Stimulated activated CD8-positive, alpha-beta memory T cell treated with anti-CD3 and anti-CD28 coated beads, Interleukin-7, amount 100 ng/mL, for 48 hours (primary cell): ENCODE measurements around the gene ERI3.
A peak's percentile ranks its signal among the peaks of the same experiment; 100 is the strongest.
"Not testable (repeated sequence)": the region's sequence is repeated elsewhere in the genome, so short reads cannot be mapped to it uniquely, and the experiment has no call there.

Experiments used
- DNase-seq, 2 donors: peaks; one replicate each; pipeline ENCODE4 v3.0.0-alpha.2; 2020; ENCODE audit warnings: low read depth in 1 of 2; ENCODE audit errors: extremely low read depth in 1 of 2

The ERI3 gene

DNA sequence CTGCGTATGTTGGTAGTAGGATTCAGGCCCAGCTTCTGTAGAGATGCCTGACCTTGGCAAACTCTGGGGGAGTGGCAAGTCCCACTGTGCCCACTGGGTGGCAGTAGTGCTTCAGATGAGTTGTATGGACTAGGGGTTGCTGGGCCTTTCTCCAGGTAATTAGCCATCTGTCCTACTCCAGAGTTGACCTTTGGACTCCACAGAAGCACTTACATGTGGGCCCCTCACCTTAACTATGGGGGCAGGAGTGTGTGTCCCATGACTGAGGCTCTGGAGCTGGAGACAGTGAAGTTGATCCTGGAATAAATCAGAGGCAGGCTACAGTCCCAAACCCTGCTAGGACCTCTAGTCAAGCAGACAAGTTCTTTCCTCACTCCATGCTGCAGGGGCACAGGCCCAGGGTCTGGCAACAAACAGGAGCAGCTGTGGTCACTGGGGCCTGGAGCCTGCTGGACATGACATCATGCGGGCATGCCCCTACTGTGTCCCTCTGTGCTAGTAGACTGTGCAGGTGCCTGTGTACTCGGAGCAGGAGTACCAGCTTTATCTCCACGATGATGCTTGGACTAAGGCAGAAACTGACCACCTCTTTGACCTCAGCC is 137.1 kb downstream of the ERI3 start:
- DNase-seq = peak in 1 of 2 donors; percentile 62

- peak; percentile 66 to 75 for DNase-seq
Measured at GRCh38 chr1:44213222-44214112, 141.6 kb downstream of the ERI3 start, which contains the start of gene DMAP1. Gene DMAP1 (plus strand): TSS chr1:44213471. CDS start chr1:44213754, 283 bp downstream.

DNA sequence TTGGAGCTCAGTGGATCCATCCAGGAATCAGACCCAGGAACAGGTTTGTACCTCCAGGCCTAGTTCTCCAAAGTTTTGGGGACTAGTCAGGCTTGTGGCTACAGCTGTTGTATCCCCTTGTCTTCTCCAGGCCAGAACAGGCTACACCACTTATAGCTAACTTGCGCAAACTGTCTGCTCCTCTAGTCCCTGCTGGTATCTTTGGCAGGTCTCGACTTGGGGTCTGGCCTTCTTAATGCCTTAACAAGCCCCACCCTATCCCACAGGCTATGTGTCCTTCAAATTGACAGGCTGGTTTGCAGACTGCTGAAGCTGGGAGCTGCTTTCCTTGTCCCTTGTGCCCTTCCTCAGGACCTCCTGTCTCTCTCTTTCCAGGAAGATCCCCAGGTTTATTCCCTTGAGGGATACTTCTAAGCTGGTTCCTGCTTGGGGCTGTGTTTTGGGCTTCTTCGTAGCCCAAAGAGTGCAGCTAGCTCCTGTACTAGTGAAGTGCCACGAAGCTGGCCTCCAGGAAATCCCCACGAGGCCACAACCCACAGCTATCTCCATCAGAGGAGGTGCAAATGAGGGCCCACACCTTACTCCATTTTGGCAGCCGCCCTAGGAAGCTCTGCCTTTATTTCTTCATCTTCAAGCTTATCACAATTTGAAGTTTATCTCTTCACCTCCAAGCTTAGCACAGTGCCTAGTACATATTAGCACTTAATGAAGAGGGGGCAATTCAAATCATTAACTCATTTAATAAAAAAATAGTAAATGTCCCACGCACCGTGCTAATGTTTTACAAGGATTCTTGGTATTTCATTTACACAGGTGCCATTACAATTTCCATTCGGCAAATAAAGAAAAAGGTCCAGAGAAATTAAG is 142.5 kb downstream of the ERI3 start:
- DNase-seq = peak in 1 of 2 donors; percentile 34

GRCh38 chr1:44210595-44210994 is 144.5 kb downstream of the ERI3 start:
- no peak for DNase-seq

- no peak for DNase-seq
Measured at GRCh38 chr1:44208226-44208625, 146.8 kb downstream of the ERI3 start.

DNA sequence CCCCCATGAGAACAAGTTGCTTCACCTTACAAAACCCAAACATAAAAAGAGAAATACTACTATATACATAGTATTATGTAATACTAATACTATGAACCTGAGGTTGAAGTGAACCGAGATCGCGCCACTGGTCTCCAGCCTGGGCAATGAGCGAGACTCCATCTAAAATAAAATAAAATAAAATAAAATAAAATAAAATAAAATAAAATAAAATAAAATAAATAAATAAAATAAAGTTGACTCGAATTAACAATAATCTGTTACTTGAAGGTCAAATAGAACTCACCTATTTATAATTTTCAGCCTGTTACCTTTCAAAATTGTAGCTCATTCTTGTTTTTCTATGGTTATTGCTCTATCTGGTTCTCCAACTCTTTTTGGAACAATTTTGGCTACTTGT is 148.5 kb downstream of the ERI3 start:
- not testable (repeated sequence) for DNase-seq

DNA sequence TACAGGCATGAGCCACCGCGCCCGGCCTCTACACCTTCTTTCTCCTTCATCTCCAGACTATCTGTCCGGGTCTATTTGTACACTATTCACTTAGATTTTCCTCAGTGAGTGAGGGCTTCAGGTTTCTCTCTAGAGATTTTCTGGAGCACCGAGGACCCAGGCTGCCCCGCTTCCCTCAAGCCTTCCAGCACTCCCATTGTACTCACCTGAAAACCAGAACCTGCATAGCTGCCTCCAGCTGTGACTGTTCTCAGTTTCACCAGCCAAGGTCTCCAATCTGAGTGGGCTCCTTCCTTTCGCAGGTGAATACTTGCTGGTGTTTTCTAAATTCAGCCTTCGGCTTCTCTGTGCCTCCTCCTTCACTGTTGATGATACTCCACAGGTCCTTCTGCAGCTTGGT is 154.7 kb downstream of the ERI3 start:
- DNase-seq = no peak

- DNase-seq = no peak
Measured at GRCh38 chr1:44174630-44175029, 180.4 kb downstream of the ERI3 start.
